Endothelial cell of umbilical vein (primary cell): Measurements from ENCODE around the gene CRKL. TPM values are rescaled to one million over a fixed set of nuclear protein-coding genes. Genes with fewer than 3 reads are reported as not detected.

Experiments used
- BruUV-seq: library from RNA; stranded (reverse); fragments of 400-500 nt; replicated peaks from 2 replicates; lab custom pipeline; 2021; lab: Mats Ljungman, UMichigan
- CTCF ChIA-PET: fragments of 300-600, 350-600 bp; sonication (Branson Sonifier 250); formaldehyde crosslinking; loops from one replicate; lab custom pipeline; 2021; ENCODE audit warnings: antibody characterized with exemption, inconsistent platforms; lab: Charles Lee
- POLR2A ChIA-PET: fragments of 300-600, 350-600 bp; sonication (Branson Sonifier 250); formaldehyde crosslinking; loops from one replicate; lab custom pipeline; 2021; ENCODE audit warnings: antibody characterized with exemption, inconsistent platforms; lab: Charles Lee
- DNase-seq: peaks from one replicate; pipeline ENCODE4 v3.0.0-alpha.2; 2011; ENCODE audit warnings: low read depth, low spot score
- FAIRE-seq: peaks from 2 replicates; lab custom pipeline; 2011; peaks lifted over from hg19 to GRCh38; lab: Jason Lieb, UNC
- H2AFZ ChIP-seq: 2 replicates; pipeline ENCODE4 v1.6.0; 2012; ENCODE audit warnings: low read depth, low read length, control low read depth, inconsistent platforms
- H3K27ac ChIP-seq: 2 replicates; pipeline ENCODE4 v1.5.1; 2011; ENCODE audit warnings: low read depth, mild to moderate bottlenecking, control low read depth, low read length, moderate library complexity; ENCODE audit not compliant: insufficient read depth
- H3K27me3 ChIP-seq, 2 experiments: 2 replicates each; pipeline versions ENCODE4 v1.6.0 to v1.6.1; 2011; ENCODE audit warnings: low read length in 2 of 2, mixed read lengths in 1 of 2; ENCODE audit not compliant: control insufficient read depth in 2 of 2, insufficient read depth in 2 of 2
- H3K36me3 ChIP-seq, 2 experiments: 2 replicates in 1 of 2; 3 replicates in 1 of 2; pipeline ENCODE4 v1.5.1; 2011; ENCODE audit warnings: low read length in 2 of 2, mild to moderate bottlenecking in 1 of 2, moderate library complexity in 1 of 2; ENCODE audit not compliant: control insufficient read depth in 2 of 2, insufficient read depth in 2 of 2; ENCODE audit errors: extremely low read depth in 1 of 2
- H3K4me1 ChIP-seq: 3 replicates; pipeline ENCODE4 v1.5.1; 2011; ENCODE audit warnings: mild to moderate bottlenecking, low read length; ENCODE audit not compliant: control insufficient read depth, insufficient read depth; ENCODE audit errors: extremely low read depth
- H3K4me2 ChIP-seq: 2 replicates; pipeline ENCODE4 v1.6.1; 2011; ENCODE audit warnings: low read length, control low read depth, mixed read lengths; ENCODE audit not compliant: insufficient read depth
- H3K4me3 ChIP-seq, 3 experiments: fragments of 200-600 bp in 1 of 3; sonication (generic), shearing (Covaris generic) in 1 of 3; replicated peaks in 1 of 3; 2 replicates each; pipeline ENCODE4 v1.5.1; 2011 to 2016; ENCODE audit warnings: control low read depth in 3 of 3, low read length in 3 of 3, mild to moderate bottlenecking in 2 of 3, inconsistent platforms in 1 of 3, low read depth in 1 of 3, moderate library complexity in 1 of 3; ENCODE audit not compliant: insufficient read depth in 1 of 3
- H3K79me2 ChIP-seq: 2 replicates; pipeline ENCODE4 v1.6.0; 2012; ENCODE audit warnings: low read length, inconsistent platforms; ENCODE audit not compliant: control insufficient read depth, insufficient read depth
- H3K9ac ChIP-seq: replicated peaks from 2 replicates; pipeline ENCODE3; 2011; ENCODE audit warnings: low read length, control low read depth; ENCODE audit not compliant: insufficient read depth; ENCODE audit errors: extremely low read depth
- H3K9me1 ChIP-seq: replicated peaks from 3 replicates; pipeline ENCODE4 v1.6.0; 2011; ENCODE audit warnings: mild to moderate bottlenecking, low read length; ENCODE audit not compliant: control insufficient read depth, insufficient read depth; ENCODE audit errors: extremely low read depth
- H3K9me3 ChIP-seq: replicated peaks from 2 replicates; pipeline ENCODE4 v1.5.1; 2012; ENCODE audit warnings: low read length, inconsistent platforms; ENCODE audit not compliant: control insufficient read depth, insufficient read depth
- H4K20me1 ChIP-seq: replicated peaks from 2 replicates; pipeline ENCODE3; 2011; ENCODE audit warnings: mild to moderate bottlenecking, low read length; ENCODE audit not compliant: control insufficient read depth, insufficient read depth; ENCODE audit errors: extremely low read depth
- CTCF ChIP-seq, 2 donors: IDR thresholded peaks; 1 replicate in 1 of 2; 2 replicates in 1 of 2; pipeline ENCODE4 v1.5.1; 2011; ENCODE audit warnings: low read length in 2 of 2, mild to moderate bottlenecking in 2 of 2, moderate library complexity in 2 of 2, control low read depth in 1 of 2, inconsistent platforms in 1 of 2, low read depth in 1 of 2; ENCODE audit not compliant: insufficient read depth in 1 of 2; ENCODE audit errors: extremely low read depth in 1 of 2
- GATA2 ChIP-seq: IDR thresholded peaks from 2 replicates; pipeline ENCODE4 v1.7.0; 2011; ENCODE audit warnings: low read depth, mild to moderate bottlenecking, moderate library complexity, mixed read lengths, low read length; ENCODE audit not compliant: insufficient read length, insufficient read depth
- JUN ChIP-seq: IDR thresholded peaks from 2 replicates; pipeline ENCODE4 v1.6.1; 2011; ENCODE audit warnings: borderline replicate concordance, low read depth; ENCODE audit not compliant: insufficient read length, insufficient read depth
- MYC ChIP-seq: IDR thresholded peaks from one replicate; pipeline ENCODE4 v1.6.1; 2011; ENCODE audit warnings: mild to moderate bottlenecking, low read depth, low read length
- POLR2A ChIP-seq: IDR thresholded peaks from 2 replicates; pipeline ENCODE4 v1.6.1; 2012; ENCODE audit warnings: low read depth, mild to moderate bottlenecking, control low read depth, low read length
- POLR2AphosphoS5 ChIP-seq: IDR thresholded peaks from 2 replicates; pipeline ENCODE4 v1.6.1; 2012; ENCODE audit warnings: low read depth, mild to moderate bottlenecking, control low read depth, low read length, moderate library complexity; ENCODE audit not compliant: insufficient read depth
- dilution Hi-C: fragments of 300-500 bp; cut with MboI; formaldehyde crosslinking; loops from one replicate; pipeline ENCODE4 v1.15.0; 2019; ENCODE audit warnings: low sequenced_read_pairs; ENCODE audit not compliant: extremely low pct_ligation_motif_present
- intact Hi-C: fragments of 100-400 bp; cut with micrococcal nuclease; formaldehyde crosslinking; loops from one replicate; pipeline ENCODE4 v1.10.0; 2022
- polyA plus RNA-seq, 4 experiments: library from polyadenylated mRNA; depleted of rRNA in 3 of 4; stranded (reverse) in 3 of 4; unstranded in 1 of 4; fragments of >200 nt; gene quantifications; 2 replicates each; pipeline versions ENCODE4 v1.2.1 to v1.2.3, GENCODE V29; 2011 to 2012; ENCODE audit warnings: missing spikeins in 1 of 4
- total RNA-seq: library from RNA; stranded (reverse); gene quantifications from 2 replicates; pipeline ENCODE4 v1.2.3, GENCODE V29; 2021

Gene CRKL
- total and polyA plus RNA-seq, 2 donors (not counting 3 experiments of a cell fraction or from before 2014, with no cell fraction given), result 18.0 to 50.6 TPM

- no peaks in the 10 kb centered on the region for H3K27me3 ChIP-seq
- TF ChIP-seq POLR2A (no peak), GATA2 (no peak), POLR2AphosphoS5 (no peak), JUN (no peak), MYC (no peak)
- ChIA-PET CTCF (interaction anchor here (0.6 to 1.3 kb wide), 2 partner anchors 24 to 26 kb away, joined by 3 read pairs; partner anchors contain the start of gene CRKL), POLR2A (no interaction called here)
- H3K4me3 ChIP-seq, result no peak overlapping the region
- peaks cover 19% of the 10 kb centered on the region for H3K4me1 ChIP-seq
- FAIRE-seq, result peak; percentile 8
- no peak overlapping the region for H2AFZ ChIP-seq
- H3K79me2 ChIP-seq, result peaks cover 94% of the 10 kb centered on the region
- no TSS peak for BruUV-seq
- dilution Hi-C loops, result no loop called here
- peaks cover 18% of the 10 kb centered on the region for H4K20me1 ChIP-seq
- no peak overlapping the region for H3K4me2 ChIP-seq
- no peak overlapping the region for H3K27ac ChIP-seq
- intact Hi-C loops, result no loop called here
- no peak overlapping the region for H3K9ac ChIP-seq
- H3K9me1 ChIP-seq, result no peaks in the 10 kb centered on the region
- H3K36me3 ChIP-seq, result no peaks in the 10 kb centered on the region
- H3K9me3 ChIP-seq, result no peaks in the 10 kb centered on the region
- no peak for DNase-seq
Measured at GRCh38 chr22:20943104-20943933, 26.1 kb downstream of the CRKL start.

DNA sequence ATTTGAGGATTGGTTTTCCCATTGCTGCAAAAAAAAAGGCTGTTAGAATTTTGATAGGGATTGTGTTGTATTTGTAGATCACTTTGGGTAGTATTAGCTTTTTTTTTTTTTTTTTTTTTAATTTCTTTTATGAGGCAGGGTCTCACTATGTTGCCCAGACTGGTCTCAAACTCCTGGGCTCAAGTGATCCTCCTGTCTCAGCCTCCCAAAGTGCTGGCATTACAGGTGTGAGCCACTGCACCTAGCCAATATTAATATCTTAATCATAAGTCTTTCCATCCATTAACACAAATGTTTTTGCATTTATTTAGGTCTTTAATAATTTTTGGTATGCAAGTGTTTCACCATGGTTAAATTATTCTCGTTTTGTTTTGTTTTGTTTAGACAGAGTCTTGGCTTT lies 26.8 kb downstream of the CRKL start:
- POLR2A ChIA-PET, result no interaction called here
- H3K79me2 ChIP-seq, result peaks cover 94% of the 10 kb centered on the region
- intact Hi-C loops, result no loop called here
- H4K20me1 ChIP-seq, result peaks cover 18% of the 10 kb centered on the region
- dilution Hi-C loops, result no loop called here
- DNase-seq, result no peak
- H2AFZ ChIP-seq, result no peak overlapping the region
- TF ChIP-seq JUN (no peak), CTCF (IDR thresholded peaks at IDR 0.05; ENCODE audit: extremely low read depth in 1 of 2, insufficient read depth in 1 of 2, low read depth in 1 of 2, low read length in 2 of 2) (no peak)
- H3K9me3 ChIP-seq, result no peaks in the 10 kb centered on the region
- H3K4me1 ChIP-seq, result peaks cover 19% of the 10 kb centered on the region
- CTCF ChIA-PET, result interaction anchor here (0.6 kb wide), 1 partner anchor 23 kb away, joined by 3 read pairs; no protein-coding TSS in a partner anchor
- H3K27me3 ChIP-seq, result no peaks in the 10 kb centered on the region
- no peak overlapping the region for H3K27ac ChIP-seq
- no TSS peak for BruUV-seq
- no peak overlapping the region for H3K4me2 ChIP-seq
- no peak overlapping the region for H3K9ac ChIP-seq
- no peaks in the 10 kb centered on the region for H3K9me1 ChIP-seq
- FAIRE-seq, result no peak
- H3K4me3 ChIP-seq, result no peak overlapping the region
- no peaks in the 10 kb centered on the region for H3K36me3 ChIP-seq
